MM.1S (cell line): Measurements from ENCODE around the gene RPN2.

Experiments used
- DNase-seq: peaks from one replicate; pipeline ENCODE4 v3.0.0-alpha.2; 2015
- H2AFZ ChIP-seq: fragments of 300-600 bp; sonication (generic); 2 replicates; pipeline ENCODE4 v1.6.0; 2016; ENCODE audit warnings: antibody characterized with exemption, low read length
- H3F3A ChIP-seq: fragments of 300-600 bp; sonication (generic); 2 replicates; pipeline ENCODE4 v1.6.1; 2016; ENCODE audit warnings: mild to moderate bottlenecking, antibody characterized with exemption, low read length, moderate library complexity, mixed read lengths; ENCODE audit not compliant: insufficient read depth
- H3K27ac ChIP-seq: fragments of 300-600 bp; sonication (generic); 2 replicates; pipeline ENCODE4 v1.5.1; 2016; ENCODE audit warnings: mild to moderate bottlenecking, low read length
- H3K27me3 ChIP-seq: fragments of 300-600 bp; sonication (generic); replicated peaks from 2 replicates; pipeline ENCODE4 v1.6.0; 2016; ENCODE audit warnings: low read length; ENCODE audit not compliant: insufficient read depth
- H3K36me3 ChIP-seq: fragments of 300-600 bp; sonication (generic); replicated peaks from 2 replicates; pipeline ENCODE4 v1.6.1; 2016; ENCODE audit warnings: mild to moderate bottlenecking, low read length, mixed read lengths; ENCODE audit not compliant: insufficient read depth
- H3K4me1 ChIP-seq: fragments of 300-600 bp; sonication (generic); 2 replicates; pipeline ENCODE4 v1.6.1; 2016; ENCODE audit warnings: low read length, mixed read lengths
- H3K4me2 ChIP-seq: fragments of 300-600 bp; sonication (generic); 2 replicates; pipeline ENCODE4 v1.6.0; 2016; ENCODE audit warnings: low read depth, low read length
- H3K4me3 ChIP-seq: fragments of 300-600 bp; sonication (generic); 2 replicates; pipeline ENCODE4 v1.5.1; 2016; ENCODE audit warnings: low read length, mixed read lengths
- H3K79me2 ChIP-seq: fragments of 300-600 bp; sonication (generic); 2 replicates; pipeline ENCODE4 v1.6.1; 2016; ENCODE audit warnings: mixed run types, low read length, mixed read lengths
- H3K9ac ChIP-seq: fragments of 300-600 bp; sonication (generic); 2 replicates; pipeline ENCODE4 v1.6.1; 2016; ENCODE audit warnings: low read length, mixed read lengths
- H3K9me2 ChIP-seq: fragments of 300-600 bp; sonication (generic); replicated peaks from 2 replicates; pipeline ENCODE4 v1.6.1; 2016; ENCODE audit warnings: mild to moderate bottlenecking, low read length, mixed read lengths; ENCODE audit not compliant: insufficient read depth
- H3K9me3 ChIP-seq: fragments of 300-600 bp; sonication (generic); replicated peaks from 2 replicates; pipeline ENCODE4 v1.6.1; 2016; ENCODE audit warnings: mild to moderate bottlenecking, low read length, mixed read lengths; ENCODE audit not compliant: insufficient read depth
- H4K20me1 ChIP-seq: fragments of 300-600 bp; sonication (generic); 2 replicates; pipeline ENCODE4 v1.6.1; 2016; ENCODE audit warnings: mild to moderate bottlenecking, low read length, moderate library complexity, mixed read lengths; ENCODE audit not compliant: insufficient read depth
- EZH2 ChIP-seq: fragments of 300-600 bp; sonication (generic); optimal IDR thresholded peaks from 2 replicates; pipeline ENCODE3; 2017; ENCODE audit warnings: low read depth, mild to moderate bottlenecking, antibody characterized with exemption, low read length, mixed read lengths
- EZH2phosphoT487 ChIP-seq: fragments of 300-600 bp; sonication (generic); IDR thresholded peaks from 2 replicates; pipeline ENCODE4 v1.6.1; 2018; ENCODE audit warnings: antibody characterized with exemption, low read length
- TF ChIP-seq, protein P1 (sequence below): fragments of 300-600 bp; sonication (generic); IDR thresholded peaks from 2 replicates; pipeline ENCODE4 v1.5.1; 2016; ENCODE audit warnings: antibody characterized with exemption, low read length, mixed read lengths

The RPN2 gene

DNA sequence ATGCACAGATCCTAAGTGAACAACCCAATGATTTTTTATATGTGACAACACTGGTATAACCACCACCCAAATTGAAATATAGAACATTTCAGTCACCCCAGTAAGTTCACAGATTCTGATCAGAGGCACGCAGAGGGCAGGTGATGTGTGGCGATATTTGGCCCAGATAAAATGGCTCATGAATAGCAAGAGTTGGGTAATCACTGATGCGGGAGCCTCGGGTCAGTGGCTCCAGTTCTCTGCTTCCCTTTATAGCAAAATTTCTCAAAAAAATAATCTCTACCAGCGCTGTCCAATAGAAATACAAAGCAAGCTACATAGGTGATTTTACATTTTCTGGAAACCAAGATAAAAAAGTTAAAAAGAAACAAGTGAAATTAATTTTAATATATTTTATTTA, 67.6 kb downstream of the RPN2 start:
- H3K9me2 ChIP-seq = no peaks in the 10 kb centered on the region
- no peak for DNase-seq
- no peak overlapping the region for H3K4me3 ChIP-seq
- H3K4me2 ChIP-seq = no peak overlapping the region
- H3K36me3 ChIP-seq = no peaks in the 10 kb centered on the region; the same call in 1 of the 2 replicates
- H3K4me1 ChIP-seq = no peaks in the 10 kb centered on the region
- no peak overlapping the region for H3K9ac ChIP-seq
- H3K27me3 ChIP-seq = no peaks in the 10 kb centered on the region
- no peak overlapping the region for H2AFZ ChIP-seq
- no peaks in the 10 kb centered on the region for H3K79me2 ChIP-seq
- H3K9me3 ChIP-seq = no peaks in the 10 kb centered on the region
- no peaks in the 10 kb centered on the region for H4K20me1 ChIP-seq
- H3K27ac ChIP-seq = no peak overlapping the region
- H3F3A ChIP-seq = no peaks in the 10 kb centered on the region
- TF ChIP-seq EZH2phosphoT487 (no peak), EZH2 (no peak)
- TF ChIP-seq, protein P1, sequence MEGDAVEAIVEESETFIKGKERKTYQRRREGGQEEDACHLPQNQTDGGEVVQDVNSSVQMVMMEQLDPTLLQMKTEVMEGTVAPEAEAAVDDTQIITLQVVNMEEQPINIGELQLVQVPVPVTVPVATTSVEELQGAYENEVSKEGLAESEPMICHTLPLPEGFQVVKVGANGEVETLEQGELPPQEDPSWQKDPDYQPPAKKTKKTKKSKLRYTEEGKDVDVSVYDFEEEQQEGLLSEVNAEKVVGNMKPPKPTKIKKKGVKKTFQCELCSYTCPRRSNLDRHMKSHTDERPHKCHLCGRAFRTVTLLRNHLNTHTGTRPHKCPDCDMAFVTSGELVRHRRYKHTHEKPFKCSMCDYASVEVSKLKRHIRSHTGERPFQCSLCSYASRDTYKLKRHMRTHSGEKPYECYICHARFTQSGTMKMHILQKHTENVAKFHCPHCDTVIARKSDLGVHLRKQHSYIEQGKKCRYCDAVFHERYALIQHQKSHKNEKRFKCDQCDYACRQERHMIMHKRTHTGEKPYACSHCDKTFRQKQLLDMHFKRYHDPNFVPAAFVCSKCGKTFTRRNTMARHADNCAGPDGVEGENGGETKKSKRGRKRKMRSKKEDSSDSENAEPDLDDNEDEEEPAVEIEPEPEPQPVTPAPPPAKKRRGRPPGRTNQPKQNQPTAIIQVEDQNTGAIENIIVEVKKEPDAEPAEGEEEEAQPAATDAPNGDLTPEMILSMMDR = no peak

DNA sequence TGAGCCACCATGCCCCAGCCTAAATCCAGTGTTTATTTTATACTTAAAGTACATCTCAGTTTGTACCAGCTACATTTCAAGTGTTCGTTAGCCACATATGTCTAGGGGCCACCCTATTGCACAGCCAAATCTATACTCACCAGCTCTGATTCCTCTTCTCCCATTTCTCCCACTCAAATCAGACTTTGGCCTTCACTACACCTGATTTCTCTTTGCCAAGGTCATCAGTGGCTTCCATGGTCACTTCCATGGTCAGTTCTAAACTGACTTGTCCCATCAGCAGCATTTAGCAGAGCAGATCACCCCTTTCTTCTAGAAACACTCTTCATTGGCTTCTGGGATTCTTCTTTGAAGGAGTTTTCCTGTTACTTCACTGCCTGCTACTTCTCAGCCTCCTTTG, 68.4 kb downstream of the RPN2 start:
- no peaks in the 10 kb centered on the region for H4K20me1 ChIP-seq
- H3K79me2 ChIP-seq = no peaks in the 10 kb centered on the region
- no peak overlapping the region for H3K9ac ChIP-seq
- no peak overlapping the region for H3K4me2 ChIP-seq
- no peak for DNase-seq
- H3F3A ChIP-seq = no peaks in the 10 kb centered on the region
- no peak for TF ChIP-seq EZH2phosphoT487
- TF ChIP-seq, protein P1 = no peak
- TF ChIP-seq EZH2 = no peak
- H3K27ac ChIP-seq = no peak overlapping the region
- no peaks in the 10 kb centered on the region; the same call in 1 of the 2 replicates for H3K36me3 ChIP-seq
- no peaks in the 10 kb centered on the region for H3K4me1 ChIP-seq
- no peaks in the 10 kb centered on the region for H3K9me3 ChIP-seq
- H2AFZ ChIP-seq = no peak overlapping the region
- H3K27me3 ChIP-seq = no peaks in the 10 kb centered on the region
- no peaks in the 10 kb centered on the region for H3K9me2 ChIP-seq
- H3K4me3 ChIP-seq = no peak overlapping the region

DNA sequence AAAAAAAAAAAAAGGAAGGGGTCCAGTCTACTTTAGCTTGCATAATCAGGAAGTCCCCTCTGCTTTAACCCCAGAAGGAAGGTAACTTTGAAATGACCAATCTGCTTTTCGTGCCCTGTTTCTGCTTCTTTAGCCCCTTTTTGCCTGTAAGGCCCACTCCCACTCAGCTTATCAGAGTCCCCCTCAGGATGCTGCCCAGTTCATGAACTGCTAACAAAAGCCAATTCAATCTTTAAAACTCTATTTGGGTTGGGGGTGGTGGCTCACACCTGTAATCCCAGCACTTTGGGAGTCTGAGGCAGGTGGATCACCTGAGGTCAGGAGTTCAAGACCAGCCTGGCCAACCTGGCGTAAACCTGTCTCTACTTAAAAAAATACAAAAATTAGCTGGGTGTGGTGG, 70.2 kb downstream of the RPN2 start:
- H3K9me3 ChIP-seq = no peaks in the 10 kb centered on the region
- H3K9ac ChIP-seq = no peak overlapping the region
- TF ChIP-seq EZH2 = no peak
- H3K4me3 ChIP-seq = no peak overlapping the region
- no peaks in the 10 kb centered on the region for H3K4me1 ChIP-seq
- H3F3A ChIP-seq = no peaks in the 10 kb centered on the region
- no peak overlapping the region for H3K4me2 ChIP-seq
- no peaks in the 10 kb centered on the region for H4K20me1 ChIP-seq
- H3K36me3 ChIP-seq = no peaks in the 10 kb centered on the region
- H3K9me2 ChIP-seq = no peaks in the 10 kb centered on the region
- DNase-seq = no peak
- H2AFZ ChIP-seq = no peak overlapping the region
- no peak overlapping the region for H3K27ac ChIP-seq
- no peaks in the 10 kb centered on the region for H3K79me2 ChIP-seq
- no peaks in the 10 kb centered on the region for H3K27me3 ChIP-seq

DNA sequence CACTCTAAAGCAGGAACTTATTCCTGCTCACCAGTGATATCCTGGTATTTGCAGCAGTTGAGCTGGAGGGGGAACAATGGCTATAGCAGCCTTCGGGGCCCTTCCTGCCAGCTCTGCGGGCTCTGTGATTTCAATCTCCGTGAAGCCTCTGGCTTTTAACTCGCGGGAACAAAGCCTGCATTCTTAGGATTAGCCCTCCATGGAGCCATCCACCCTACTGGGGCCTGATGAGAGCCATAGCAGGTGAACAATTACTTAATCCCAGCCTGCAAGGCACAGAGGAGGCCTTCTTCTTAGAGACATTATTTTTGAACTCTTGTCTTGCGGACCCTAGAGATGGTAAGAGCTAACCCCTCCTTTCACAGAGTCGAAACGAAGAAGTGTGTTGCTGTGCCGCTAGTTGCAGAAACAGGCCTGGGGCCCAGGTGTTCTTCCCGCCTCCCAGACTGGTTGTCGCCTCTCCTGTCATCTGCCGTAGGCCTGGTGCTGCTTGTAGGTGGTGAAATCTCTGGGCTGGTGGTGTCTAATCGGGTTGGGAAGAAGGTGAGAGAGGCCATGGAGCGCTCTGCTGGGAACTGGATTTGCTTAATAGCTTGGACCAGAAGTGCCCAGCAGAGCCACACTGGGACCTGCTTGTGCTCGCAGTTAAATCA, 72.8 kb downstream of the RPN2 start:
- Histone ChIP-seq H3K79me2 (no peaks in the 10 kb centered on the region), H2AFZ (no peak overlapping the region), H3K4me2 (no peak overlapping the region), H3K27me3 (no peaks in the 10 kb centered on the region), H3K4me3 (no peak overlapping the region), H3K9me2 (no peaks in the 10 kb centered on the region), H3K27ac (no peak overlapping the region), H3K4me1 (no peaks in the 10 kb centered on the region), H4K20me1 (no peaks in the 10 kb centered on the region), H3K9me3 (no peaks in the 10 kb centered on the region), H3K9ac (no peak overlapping the region), H3K36me3 (no peaks in the 10 kb centered on the region), H3F3A (no peaks in the 10 kb centered on the region)
- TF ChIP-seq EZH2 (no peak), EZH2phosphoT487 (no peak)
- TF ChIP-seq, protein P1 = no peak
- no peak for DNase-seq
